Gastrocnemius medialis (tissue), 4 donors: Measurements from ENCODE around the gene KRTAP9-7. TPM values are rescaled to one million over a fixed set of nuclear protein-coding genes. Genes with fewer than 3 reads are reported as not detected.

Source experiments
- ATAC-seq, 2 donors: fragments of 150-250 bp; one replicate each; pipeline ENCODE4 v1.9.1; 2016
- DNase-seq, 2 donors: peaks; one replicate each; pipeline ENCODE4 v3.0.0-alpha.2; 2019
- H3K27ac ChIP-seq, 4 donors: fragments of 200-600 bp; sonication (generic); 1 replicate in 1 of 4; 2 replicates in 3 of 4; pipeline ENCODE4 v1.5.1; 2016 to 2018; ENCODE audit warnings: mild to moderate bottlenecking in 2 of 4, moderate library complexity in 1 of 4
- H3K27me3 ChIP-seq, 3 donors: fragments of 200-600 bp; sonication (generic) in 2 of 3; 1 replicate in 1 of 3; 2 replicates in 2 of 3; pipeline versions ENCODE4 v1.5.1 to v1.6.0; 2016 to 2019; ENCODE audit warnings: mild to moderate bottlenecking in 1 of 3, moderate library complexity in 1 of 3
- H3K36me3 ChIP-seq, 2 donors: fragments of 200-600 bp; sonication (generic) in 1 of 2; one replicate each; pipeline ENCODE4 v1.5.1; 2017 to 2018
- H3K4me1 ChIP-seq, 2 donors: fragments of 200-600 bp; sonication (generic) in 1 of 2; one replicate each; pipeline ENCODE4 v1.5.1; 2016 to 2017; ENCODE audit warnings: mild to moderate bottlenecking in 2 of 2
- H3K4me3 ChIP-seq, 4 donors: fragments of 200-600 bp; sonication (generic) in 3 of 4; 1 replicate in 1 of 4; 2 replicates in 3 of 4; pipeline ENCODE4 v1.5.1; 2016 to 2019; ENCODE audit warnings: mild to moderate bottlenecking in 2 of 4
- H3K9me3 ChIP-seq, 3 donors: fragments of 200-600 bp; sonication (generic) in 2 of 3; 1 replicate in 1 of 3; 2 replicates in 2 of 3; pipeline ENCODE4 v1.5.1; 2016 to 2019
- POLR2A ChIP-seq, 2 donors: fragments of 450-650 bp; IDR thresholded peaks; one replicate each; pipeline ENCODE4 v1.6.1; 2017; ENCODE audit warnings: antibody characterized with exemption in 2 of 2, mild to moderate bottlenecking in 2 of 2, moderate library complexity in 2 of 2
- in situ Hi-C, 4 donors: fragments of 200-750 bp; cut with MboI; loops; one replicate each; pipeline versions ENCODE4 v1.15.0 to v1.8.0; 2017; ENCODE audit warnings: low sequenced_read_pairs in 4 of 4
- intact Hi-C: fragments of 100-400 bp; cut with DNase I; formaldehyde crosslinking; loops from one replicate; pipeline ENCODE4 v1.15.1; 2023; ENCODE audit warnings: low total_unique reads
- total RNA-seq, 4 donors: library from RNA; depleted of rRNA; stranded (reverse); fragments of >200 nt; gene quantifications; one replicate each; pipeline versions ENCODE4 v1.1.0 to v1.2.3, GENCODE V29; 2016
- TF ChIP-seq, protein P1 (sequence below), 5 experiments: fragments of 450-650 bp in 3 of 5; fragments of 200-600 bp in 2 of 5; sonication (generic) in 2 of 5; IDR thresholded peaks in 4 of 5; conservative IDR thresholded peaks in 1 of 5; 1 replicate in 4 of 5; 2 replicates in 1 of 5; pipeline ENCODE4 v1.5.1; 2016 to 2019; ENCODE audit warnings: antibody characterized with exemption in 5 of 5, mild to moderate bottlenecking in 3 of 5, moderate library complexity in 3 of 5

Gene KRTAP9-7
- total RNA-seq, 4 donors from 2014 or later: not detected

- no peaks in the 10 kb centered on the region for H3K9me3 ChIP-seq
- no peaks in the 10 kb centered on the region for H3K4me1 ChIP-seq
- H3K4me3 ChIP-seq: no peak overlapping the region
- TF ChIP-seq POLR2A (IDR thresholded peaks at IDR 0.05): no peak
- TF ChIP-seq, protein P1, sequence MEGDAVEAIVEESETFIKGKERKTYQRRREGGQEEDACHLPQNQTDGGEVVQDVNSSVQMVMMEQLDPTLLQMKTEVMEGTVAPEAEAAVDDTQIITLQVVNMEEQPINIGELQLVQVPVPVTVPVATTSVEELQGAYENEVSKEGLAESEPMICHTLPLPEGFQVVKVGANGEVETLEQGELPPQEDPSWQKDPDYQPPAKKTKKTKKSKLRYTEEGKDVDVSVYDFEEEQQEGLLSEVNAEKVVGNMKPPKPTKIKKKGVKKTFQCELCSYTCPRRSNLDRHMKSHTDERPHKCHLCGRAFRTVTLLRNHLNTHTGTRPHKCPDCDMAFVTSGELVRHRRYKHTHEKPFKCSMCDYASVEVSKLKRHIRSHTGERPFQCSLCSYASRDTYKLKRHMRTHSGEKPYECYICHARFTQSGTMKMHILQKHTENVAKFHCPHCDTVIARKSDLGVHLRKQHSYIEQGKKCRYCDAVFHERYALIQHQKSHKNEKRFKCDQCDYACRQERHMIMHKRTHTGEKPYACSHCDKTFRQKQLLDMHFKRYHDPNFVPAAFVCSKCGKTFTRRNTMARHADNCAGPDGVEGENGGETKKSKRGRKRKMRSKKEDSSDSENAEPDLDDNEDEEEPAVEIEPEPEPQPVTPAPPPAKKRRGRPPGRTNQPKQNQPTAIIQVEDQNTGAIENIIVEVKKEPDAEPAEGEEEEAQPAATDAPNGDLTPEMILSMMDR (IDR thresholded peaks at IDR 0.05 in 4 of 5, conservative IDR thresholded peaks at IDR 0.05 in 1 of 5): no peak
- in situ Hi-C loops (no loop called here), intact Hi-C loops (no loop called here)
- no peak overlapping the region for H3K27ac ChIP-seq
- no peaks in the 10 kb centered on the region for H3K36me3 ChIP-seq
- DNase-seq: no peak
- no peak for ATAC-seq
- H3K27me3 ChIP-seq: peaks cover 0 to 18% (median 3%) of the 10 kb centered on the region in 3 donors
Measured at GRCh38 chr17:41298458-41299135, 23.1 kb downstream of the KRTAP9-7 start.

DNA sequence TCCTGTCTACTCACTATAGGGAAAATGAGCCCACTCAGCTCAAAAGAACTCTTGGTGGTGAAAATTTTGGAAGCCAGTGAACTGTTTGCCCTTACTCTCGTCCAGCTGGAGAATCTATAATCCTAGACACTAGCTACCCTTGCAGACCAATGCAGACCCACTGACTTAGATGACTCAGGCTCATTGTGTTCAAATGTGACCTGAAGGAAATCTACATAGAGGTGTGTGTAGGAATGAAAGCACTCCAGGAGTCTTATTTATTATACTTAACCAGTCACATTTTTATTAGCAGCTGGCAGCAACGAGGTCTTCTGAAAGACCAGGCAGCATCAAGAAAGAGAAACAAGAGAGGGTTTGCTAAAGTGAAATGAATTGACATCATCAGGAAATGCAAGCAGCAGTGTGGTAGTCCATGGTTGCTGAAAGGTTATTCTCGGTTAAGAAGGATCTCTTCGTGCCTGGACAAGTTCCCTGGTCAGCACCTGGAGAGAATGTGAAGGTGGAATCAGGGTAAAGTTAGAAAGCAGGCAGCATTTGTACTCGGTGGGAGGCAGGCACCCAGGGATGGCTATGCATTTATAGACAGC is 25.8 kb downstream of the KRTAP9-7 start:
- H3K27me3 ChIP-seq: peaks cover 8 to 28% (median 10%) of the 10 kb centered on the region in 3 donors
- H3K27ac ChIP-seq: no peak overlapping the region
- H3K9me3 ChIP-seq: no peaks in the 10 kb centered on the region
- in situ Hi-C loops: loop anchor here in 1 of 4 donors (25.0 kb wide), 1 partner anchor 389 kb away; no protein-coding TSS in a partner anchor
- intact Hi-C loops: no loop called here
- H3K4me3 ChIP-seq: no peak overlapping the region
- ATAC-seq: no peak
- H3K36me3 ChIP-seq: no peaks in the 10 kb centered on the region
- H3K4me1 ChIP-seq: no peaks in the 10 kb centered on the region
- no peak for DNase-seq
- TF ChIP-seq, protein P1 (IDR thresholded peaks at IDR 0.05 in 4 of 5, conservative IDR thresholded peaks at IDR 0.05 in 1 of 5): no peak
- TF ChIP-seq POLR2A (IDR thresholded peaks at IDR 0.05): no peak

DNA sequence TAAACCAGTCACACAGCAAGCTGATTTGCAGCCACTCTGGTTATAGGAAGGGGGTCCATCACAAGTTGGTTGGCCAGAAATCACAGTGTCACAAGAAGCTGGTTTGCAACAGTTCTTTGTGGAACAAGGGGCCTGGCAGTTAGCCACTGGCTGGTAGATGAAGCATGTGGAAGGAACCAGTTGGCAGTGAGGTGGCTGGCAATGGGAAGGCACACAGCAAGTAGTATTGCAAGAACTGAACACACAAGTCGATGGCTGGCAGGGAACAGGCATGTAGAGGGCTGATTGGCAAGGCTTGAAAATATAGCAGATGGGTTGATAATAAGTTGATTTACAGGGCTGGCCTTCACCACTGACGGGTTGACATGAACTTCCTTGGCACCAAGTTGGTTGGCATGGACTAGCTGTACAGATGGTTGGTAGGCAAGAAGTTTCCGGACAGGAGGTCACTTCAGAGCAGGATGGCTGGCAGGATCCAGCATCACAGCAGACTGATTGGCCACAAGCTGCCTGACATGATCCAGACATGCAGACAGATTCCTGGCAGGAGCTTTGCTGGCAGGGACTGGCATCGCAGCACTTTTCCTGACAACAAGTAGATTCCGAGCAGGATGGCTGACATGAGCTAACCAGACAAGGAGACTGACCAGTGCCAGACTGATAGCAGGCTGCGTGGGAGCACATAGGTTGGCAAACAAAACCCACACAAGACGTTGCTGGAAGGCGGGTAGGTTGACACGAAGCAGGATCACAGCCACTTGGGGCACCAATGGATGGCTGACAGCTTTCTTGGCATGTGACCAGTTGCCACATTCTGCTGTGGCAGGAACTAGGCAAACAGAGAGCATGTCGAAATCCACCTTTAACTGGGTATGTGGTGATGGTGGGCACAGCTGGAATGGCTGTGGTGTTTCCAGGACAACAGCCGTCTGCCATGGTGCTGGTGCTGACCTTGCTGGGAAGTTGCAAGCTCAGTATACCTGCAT is 26.7 kb downstream of the KRTAP9-7 start, which contains the start of gene KRTAP29-1:
TSS of gene KRTAP29-1 (minus strand) at position 936 of the 986 bp plus-strand sequence. CDS start at position 936, 0 bp downstream.
- no peak for ATAC-seq
- Histone ChIP-seq H3K27ac (no peak within 1 kb of the TSS), H3K4me3 (no peak within 1 kb of the TSS), H3K36me3 (no peaks in the 10 kb centered on the region), H3K9me3 (no peaks in the 10 kb centered on the region), H3K27me3 (peaks cover 8 to 30% (median 13%) of the 10 kb centered on the region in 3 donors), H3K4me1 (no peaks in the 10 kb centered on the region)
- intact Hi-C loops: no loop called here
- no peak for DNase-seq
- TF ChIP-seq, protein P1 (IDR thresholded peaks at IDR 0.05 in 4 of 5, conservative IDR thresholded peaks at IDR 0.05 in 1 of 5): no peak
- TF ChIP-seq POLR2A (IDR thresholded peaks at IDR 0.05): no peak
- in situ Hi-C loops: loop anchor here in 1 of 4 donors (25.0 kb wide), 1 partner anchor 390 kb away; no protein-coding TSS in a partner anchor

GRCh38 chr17:41302981-41303380 is 27.5 kb downstream of the KRTAP9-7 start:
- Histone ChIP-seq H3K9me3 (no peaks in the 10 kb centered on the region), H3K4me1 (no peaks in the 10 kb centered on the region), H3K27ac (no peak overlapping the region), H3K27me3 (peaks cover 8 to 28% (median 18%) of the 10 kb centered on the region in 3 donors), H3K4me3 (no peak overlapping the region), H3K36me3 (no peaks in the 10 kb centered on the region)
- in situ Hi-C loops (loop anchor here in 1 of 4 donors (25.0 kb wide), 1 partner anchor 391 kb away; no protein-coding TSS in a partner anchor), intact Hi-C loops (no loop called here)
- TF ChIP-seq, protein P1 (IDR thresholded peaks at IDR 0.05 in 4 of 5, conservative IDR thresholded peaks at IDR 0.05 in 1 of 5): no peak
- TF ChIP-seq POLR2A (IDR thresholded peaks at IDR 0.05): no peak
- ATAC-seq (no peak), DNase-seq (no peak)
